Measurements from ENCODE around the gene FAM210A. TPM values are rescaled to one million over a fixed set of nuclear protein-coding genes. Genes with fewer than 3 reads are reported as not detected.
"Not testable (repeated sequence)": the region's sequence is repeated elsewhere in the genome, so short reads cannot be mapped to it uniquely, and the experiment has no call there.

Gene FAM210A
- total and polyA plus RNA-seq, 2 experiments from 2014 or later: 17.2 to 17.9 TPM

DNA sequence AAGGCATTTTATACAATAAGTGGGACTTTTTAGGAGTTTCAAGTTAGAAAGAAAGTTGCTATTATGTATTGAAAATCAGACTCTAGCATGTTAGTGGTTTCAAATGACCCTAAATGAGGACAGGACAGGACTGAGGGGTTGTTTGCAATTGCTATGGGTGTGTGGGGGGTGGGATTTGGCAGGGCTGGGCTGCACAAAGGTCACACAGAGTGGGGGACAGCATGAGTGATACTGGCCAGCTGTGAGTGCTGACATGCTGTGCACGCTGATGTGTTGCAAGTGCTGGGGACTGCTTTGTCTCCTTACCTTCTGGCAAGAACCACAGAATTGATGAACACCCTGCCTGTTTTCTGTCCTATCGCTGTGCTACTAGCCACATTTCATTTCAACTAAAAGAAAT lies 29.9 kb upstream of the FAM210A start (continued):
- TF ChIP-seq ZNF462 (CRISPR knock-in tag; IDR thresholded peaks at IDR 0.05) (no peak), JUNB (IDR thresholded peaks at IDR 0.05; ENCODE audit: unreplicated experiment) (no peak), STAT1 (IDR thresholded peaks at IDR 0.05; ENCODE audit: unreplicated experiment) (no peak), NANOG (IDR thresholded peaks at IDR 0.05; ENCODE audit: borderline replicate concordance) (no peak), CREB1 (CRISPR knock-in tag; IDR thresholded peaks at IDR 0.05; ENCODE audit: low read depth) (no peak), EZH2 (IDR thresholded peaks at IDR 0.05; ENCODE audit: low read depth, unreplicated experiment) (no peak)

GRCh38 chr18:13751599-13751998 lies 25.2 kb upstream of the FAM210A start:
- DNase-seq (ENCODE audit: low spot score): not testable (repeated sequence)

More at GRCh38 chr18:13751599-13751998, 25.2 kb upstream of the FAM210A start:
- not testable (repeated sequence) for ATAC-seq; H3K9me2 ChIP-seq (ENCODE audit: insufficient read depth); H3K79me2 ChIP-seq (replicated peaks; ENCODE audit: insufficient read depth); H3K4me1 Mint-ChIP-seq; H3K9me3 Mint-ChIP-seq; H3K27me3 ChIP-seq (ENCODE audit: insufficient read depth); H4K20me1 ChIP-seq (replicated peaks; ENCODE audit: insufficient read depth); H3K4me2 ChIP-seq; H3K4me3 ChIP-seq; H3K4me1 ChIP-seq (ENCODE audit: insufficient read depth); H3K27ac ChIP-seq (ENCODE audit: low read depth); H3F3A ChIP-seq (replicated peaks; ENCODE audit: low read depth); H3K4me3 Mint-ChIP-seq; H3K27ac Mint-ChIP-seq; H3K27me3 Mint-ChIP-seq (ENCODE audit: insufficient read depth, low read depth, poor library complexity); H2AFZ ChIP-seq
- H3K36me3 Mint-ChIP-seq (ENCODE audit: low read depth): peaks cover 78% of the 10 kb centered on the region
- peaks cover 38% of the 10 kb centered on the region for H3K36me3 ChIP-seq (ENCODE audit: insufficient read depth)

All from GM23338 (cell line).